Suprapubic skin (tissue), 4 donors: ENCODE data around the gene AQP3.

Source experiments
- POLR2A ChIP-seq, 2 donors: fragments of 450-650 bp; IDR thresholded peaks; one replicate each; pipeline ENCODE4 v1.6.1; 2017; ENCODE audit warnings: antibody characterized with exemption in 2 of 2, mild to moderate bottlenecking in 2 of 2, moderate library complexity in 2 of 2
- POLR2AphosphoS5 ChIP-seq, 3 donors: sonication (generic); formaldehyde crosslinking; IDR thresholded peaks; one replicate each; pipeline ENCODE4 v1.6.1; 2017; ENCODE audit warnings: antibody characterized with exemption in 3 of 3

DNA sequence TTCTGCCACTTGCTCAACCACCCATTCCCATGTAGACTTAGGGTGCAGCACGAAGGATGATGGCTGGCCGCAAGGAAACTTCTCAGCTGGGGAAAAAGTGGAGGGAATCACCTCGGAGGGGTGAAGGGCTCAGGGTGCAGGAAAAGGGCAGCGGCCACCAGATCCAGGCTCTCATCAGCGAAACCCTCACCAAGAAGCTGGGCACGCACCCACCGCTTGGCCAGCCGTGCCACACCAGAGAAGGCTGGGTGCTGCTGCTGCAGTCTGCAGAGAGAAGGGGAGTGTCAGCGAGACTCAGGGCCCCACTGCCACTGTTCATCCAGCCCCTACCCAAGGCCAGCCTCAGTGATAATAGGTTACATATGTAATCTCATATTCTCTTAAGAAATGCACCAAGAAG, 17.7 kb upstream of the AQP3 start:
- TF ChIP-seq POLR2A (IDR thresholded peaks at IDR 0.05), result no peak
- no peak for TF ChIP-seq POLR2AphosphoS5 (IDR thresholded peaks at IDR 0.05)
